GM12891 (cell line): ENCODE measurements around the gene ATP8A2.

Source experiments
- POLR2A ChIP-seq: IDR thresholded peaks from 2 replicates; pipeline ENCODE4 v1.6.1; 2011; ENCODE audit warnings: low read depth, low read length, control low read depth
- SPI1 ChIP-seq: IDR thresholded peaks from 2 replicates; pipeline ENCODE4 v1.6.1; 2011; ENCODE audit warnings: low read depth, low read length, control low read depth
- TAF1 ChIP-seq: IDR thresholded peaks from 2 replicates; pipeline ENCODE4 v1.6.1; 2011; ENCODE audit warnings: low read depth, low read length, control low read depth

DNA sequence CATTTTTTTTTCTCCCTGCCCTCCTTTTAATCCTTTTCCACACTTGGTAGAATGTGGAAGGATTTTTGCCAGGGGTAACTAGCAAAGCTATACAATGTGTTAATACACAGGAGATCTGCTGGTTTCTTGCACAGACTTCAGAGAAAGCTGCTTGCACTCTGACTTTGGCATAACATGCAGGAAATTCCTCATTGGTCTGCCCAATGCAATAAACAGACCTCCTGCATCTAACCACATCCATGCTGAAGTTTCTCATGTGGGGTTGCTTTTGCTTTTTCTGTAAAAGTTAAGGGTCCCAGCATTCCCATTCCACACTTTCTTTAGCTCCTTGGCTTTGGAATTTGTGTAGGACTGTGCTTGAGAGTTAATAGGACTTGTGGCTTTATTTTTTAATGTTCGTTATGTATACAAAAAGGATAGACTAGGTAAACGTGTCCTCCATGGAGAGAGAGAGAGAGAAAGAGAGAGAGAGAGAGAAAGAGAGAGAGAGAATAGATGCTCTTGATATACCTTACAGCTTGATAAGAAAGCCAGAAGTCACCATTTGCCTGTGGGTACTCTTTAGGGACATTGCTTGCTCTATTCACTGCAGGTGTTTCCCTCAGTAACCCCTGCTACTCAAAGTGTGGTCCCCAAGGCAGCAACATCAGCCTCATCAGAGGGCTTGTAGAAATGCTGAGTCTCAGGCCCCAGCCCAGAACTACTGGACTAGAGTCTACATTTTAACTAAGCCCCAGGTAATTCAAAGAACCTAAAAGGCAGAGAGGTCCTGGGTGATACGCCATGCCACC, 509.6 kb downstream of the ATP8A2 start:
- no peak for TF ChIP-seq SPI1
- no peak for TF ChIP-seq POLR2A
- TF ChIP-seq TAF1 = no peak
